Immature natural killer cell (primary cell): Measurements from ENCODE around the gene CFTR. TPM values are rescaled to one million over a fixed set of nuclear protein-coding genes. Genes with fewer than 3 reads are reported as not detected.

Experiments
- DNase-seq, 3 donors: peaks; one replicate each; pipeline ENCODE4 v3.0.0; 2022; ENCODE audit warnings: mixed read lengths in 1 of 3
- H3K27ac Mint-ChIP-seq, 6 donors: one replicate each; pipeline ENCODE4 v1.8.0; 2020; ENCODE audit warnings: mixed read lengths in 6 of 6, mild to moderate bottlenecking in 5 of 6, inconsistent platforms in 4 of 6, moderate library complexity in 3 of 6
- H3K27me3 Mint-ChIP-seq, 3 donors: one replicate each; pipeline ENCODE4 v1.8.0; 2020 to 2021; ENCODE audit warnings: low read depth in 3 of 3, mild to moderate bottlenecking in 3 of 3, mixed read lengths in 3 of 3, moderate library complexity in 3 of 3, inconsistent platforms in 1 of 3
- H3K36me3 Mint-ChIP-seq, 3 donors: one replicate each; pipeline ENCODE4 v1.8.0; 2020; ENCODE audit warnings: mixed read lengths in 3 of 3, inconsistent platforms in 2 of 3, mild to moderate bottlenecking in 2 of 3
- H3K4me1 Mint-ChIP-seq, 2 donors: one replicate each; pipeline ENCODE4 v1.8.0; 2020; ENCODE audit warnings: inconsistent platforms in 2 of 2, mild to moderate bottlenecking in 2 of 2, mixed read lengths in 2 of 2, moderate library complexity in 1 of 2
- H3K4me3 Mint-ChIP-seq, 5 donors: one replicate each; pipeline ENCODE4 v1.8.0; 2020; ENCODE audit warnings: mild to moderate bottlenecking in 5 of 5, mixed read lengths in 5 of 5, inconsistent platforms in 3 of 5, moderate library complexity in 3 of 5
- H3K9me3 Mint-ChIP-seq, 6 donors: one replicate each; pipeline ENCODE4 v1.8.0; 2020; ENCODE audit warnings: mild to moderate bottlenecking in 6 of 6, mixed read lengths in 6 of 6, inconsistent platforms in 4 of 6, moderate library complexity in 3 of 6
- polyA plus RNA-seq, 3 donors: library from polyadenylated mRNA; unstranded; fragments of 300-500 nt; fragmentation: Illumina TruSeq; gene quantifications; one replicate each; pipeline ENCODE4 v1.2.3, GENCODE V29; 2021

CFTR gene
- polyA plus RNA-seq, 3 donors from 2014 or later, result not detected

- DNase-seq, result no peak
- Mint-ChIP-seq H3K4me3 (no peak overlapping the region), H3K4me1 (no peaks in the 10 kb centered on the region), H3K36me3 (no peaks in the 10 kb centered on the region), H3K27me3 (no peaks in the 10 kb centered on the region), H3K9me3 (peaks cover 0 to 8% (median 2%) of the 10 kb centered on the region in 6 donors), H3K27ac (no peak overlapping the region)
Observed at GRCh38 chr7:117572856-117573620, 93.2 kb downstream of the CFTR start.

DNA sequence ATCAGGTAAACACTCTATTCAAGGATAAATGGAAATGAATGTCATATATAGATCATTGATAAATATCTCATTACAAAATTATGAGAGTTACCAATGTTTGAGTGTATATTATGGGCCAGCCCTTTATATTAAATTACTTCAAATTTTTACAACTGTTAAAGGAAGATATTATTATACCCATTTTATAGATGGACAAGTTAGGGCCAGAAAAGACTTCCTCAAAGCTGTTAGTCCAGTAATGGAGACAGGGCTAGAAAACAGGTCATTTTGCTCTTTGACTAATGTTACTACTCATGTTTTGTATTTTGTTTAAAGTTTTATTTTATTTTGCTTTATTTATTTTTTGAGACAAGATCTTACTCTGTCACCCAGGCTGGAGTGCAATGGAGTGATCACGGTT is 101.6 kb downstream of the CFTR start:
- H3K4me3 Mint-ChIP-seq, result no peak overlapping the region
- no peak for DNase-seq
- H3K36me3 Mint-ChIP-seq, result no peaks in the 10 kb centered on the region
- peaks cover 0 to 1% (median 0%) of the 10 kb centered on the region in 3 donors for H3K27me3 Mint-ChIP-seq
- no peaks in the 10 kb centered on the region for H3K4me1 Mint-ChIP-seq
- H3K27ac Mint-ChIP-seq, result no peak overlapping the region
- peaks cover under 1 to 16% (median 11%) of the 10 kb centered on the region in 6 donors for H3K9me3 Mint-ChIP-seq

DNA sequence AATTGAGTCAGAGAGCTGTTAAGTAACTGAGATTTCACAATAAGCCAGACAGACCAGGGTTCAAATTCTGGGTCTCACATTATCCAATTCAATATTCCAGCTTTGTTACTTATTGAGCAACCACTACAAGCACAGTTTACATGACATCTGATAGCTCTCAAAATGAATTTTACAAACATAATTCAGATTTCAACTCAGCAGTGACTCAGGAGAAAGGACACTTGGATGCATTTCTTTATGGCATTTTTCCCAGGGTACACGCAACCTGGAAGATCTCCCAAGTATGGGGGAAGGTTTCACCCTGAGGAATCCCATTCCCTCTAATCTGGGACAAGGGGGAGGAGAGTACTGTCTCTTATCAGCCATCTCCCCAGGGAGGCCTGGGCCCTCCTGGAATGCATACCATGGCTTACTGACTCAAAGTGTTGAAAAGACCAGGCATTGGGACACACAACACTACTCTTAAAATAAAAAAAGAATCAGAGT is 102.4 kb downstream of the CFTR start:
- peaks cover 0 to 1% (median 1%) of the 10 kb centered on the region in 3 donors for H3K27me3 Mint-ChIP-seq
- H3K36me3 Mint-ChIP-seq, result no peaks in the 10 kb centered on the region
- DNase-seq, result no peak
- H3K9me3 Mint-ChIP-seq, result peaks cover 2 to 20% (median 13%) of the 10 kb centered on the region in 6 donors
- H3K27ac Mint-ChIP-seq, result no peak overlapping the region
- H3K4me3 Mint-ChIP-seq, result no peak overlapping the region
- H3K4me1 Mint-ChIP-seq, result no peaks in the 10 kb centered on the region

DNA sequence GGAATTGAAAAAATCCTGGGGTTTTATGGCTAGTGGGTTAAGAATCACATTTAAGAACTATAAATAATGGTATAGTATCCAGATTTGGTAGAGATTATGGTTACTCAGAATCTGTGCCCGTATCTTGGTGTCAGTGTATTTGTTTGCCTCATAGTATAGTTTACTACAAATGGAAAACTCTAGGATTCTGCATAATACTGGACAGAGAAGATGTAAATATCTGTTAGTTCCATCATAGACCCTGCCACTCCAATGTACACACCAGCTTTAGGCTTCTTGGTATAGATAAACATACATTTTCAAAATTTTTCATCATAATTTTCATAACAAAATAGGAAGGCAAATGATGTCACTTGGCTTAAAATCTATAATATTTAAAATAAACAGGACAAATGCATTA is 108.1 kb downstream of the CFTR start:
- H3K27ac Mint-ChIP-seq, result no peak overlapping the region
- no peak overlapping the region for H3K4me3 Mint-ChIP-seq
- no peak for DNase-seq
- no peaks in the 10 kb centered on the region for H3K36me3 Mint-ChIP-seq
- no peaks in the 10 kb centered on the region for H3K4me1 Mint-ChIP-seq
- peaks cover 0 to 1% (median 1%) of the 10 kb centered on the region in 3 donors for H3K27me3 Mint-ChIP-seq
- peaks cover 2 to 20% (median 9%) of the 10 kb centered on the region in 6 donors for H3K9me3 Mint-ChIP-seq

DNA sequence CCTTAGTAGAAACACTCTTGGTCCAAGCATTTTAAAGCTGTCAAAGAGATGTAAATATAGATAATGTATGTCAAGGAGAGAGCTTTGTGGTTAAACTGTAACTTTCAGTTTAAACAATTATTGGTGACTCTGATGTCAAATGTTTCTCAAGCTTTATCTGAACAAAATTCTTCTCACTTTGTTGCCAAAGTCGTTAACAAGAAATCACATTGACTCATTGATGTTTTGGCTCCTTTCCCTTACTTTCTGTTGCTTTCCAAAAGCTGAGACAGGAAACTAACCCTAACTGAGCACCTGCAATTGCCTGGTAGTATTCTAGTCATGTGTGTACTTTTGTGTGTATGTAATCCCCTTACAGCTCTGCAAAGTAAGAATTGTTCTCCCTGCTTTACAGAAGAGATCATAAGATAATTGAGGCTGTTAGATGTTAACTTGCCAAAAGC is 108.5 kb downstream of the CFTR start:
- DNase-seq, result no peak
- no peak overlapping the region for H3K4me3 Mint-ChIP-seq
- H3K9me3 Mint-ChIP-seq, result peaks cover 2 to 20% (median 9%) of the 10 kb centered on the region in 6 donors
- H3K36me3 Mint-ChIP-seq, result no peaks in the 10 kb centered on the region
- no peak overlapping the region for H3K27ac Mint-ChIP-seq
- H3K27me3 Mint-ChIP-seq, result peaks cover 0 to 1% (median 1%) of the 10 kb centered on the region in 3 donors
- H3K4me1 Mint-ChIP-seq, result no peaks in the 10 kb centered on the region

GRCh38 chr7:117590191-117590590 is 110.4 kb downstream of the CFTR start:
- Mint-ChIP-seq H3K27me3 (peaks cover 0 to 1% (median 0%) of the 10 kb centered on the region in 3 donors), H3K9me3 (peaks cover 0 to 12% (median 4%) of the 10 kb centered on the region in 6 donors), H3K36me3 (no peaks in the 10 kb centered on the region), H3K27ac (no peak overlapping the region), H3K4me1 (no peaks in the 10 kb centered on the region), H3K4me3 (no peak overlapping the region)
- DNase-seq, result no peak

GRCh38 chr7:117592011-117592635 is 112.3 kb downstream of the CFTR start:
- peaks cover 0 to 2% (median 0%) of the 10 kb centered on the region in 3 donors for H3K27me3 Mint-ChIP-seq
- no peaks in the 10 kb centered on the region for H3K36me3 Mint-ChIP-seq
- H3K9me3 Mint-ChIP-seq, result peaks cover 0 to 7% (median under 1%) of the 10 kb centered on the region in 6 donors
- no peak for DNase-seq
- H3K4me3 Mint-ChIP-seq, result no peak overlapping the region
- H3K4me1 Mint-ChIP-seq, result no peaks in the 10 kb centered on the region
- H3K27ac Mint-ChIP-seq, result no peak overlapping the region

DNA sequence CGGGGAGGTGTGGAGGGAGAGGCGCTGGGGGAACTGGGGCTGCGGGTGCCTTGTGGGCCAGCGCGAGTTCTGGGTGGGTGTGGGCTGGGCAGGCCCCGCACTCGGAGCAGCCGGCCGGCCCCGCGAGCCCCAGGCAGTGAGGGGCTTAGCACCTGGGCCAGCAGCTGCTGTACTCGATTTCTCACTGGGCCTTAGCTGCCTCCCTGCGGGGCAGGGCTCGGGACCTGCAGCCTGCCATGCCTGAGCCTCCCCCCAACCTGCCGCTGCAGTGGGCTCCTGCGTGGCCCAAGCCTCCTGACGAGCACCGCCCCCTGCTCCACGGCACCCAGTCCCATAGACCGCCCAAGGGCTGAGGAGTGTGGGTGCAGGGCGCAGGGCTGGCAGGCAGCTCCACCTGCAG is 116.3 kb downstream of the CFTR start:
- H3K9me3 Mint-ChIP-seq, result peaks cover 0 to 10% (median 2%) of the 10 kb centered on the region in 6 donors
- no peak for DNase-seq
- H3K4me3 Mint-ChIP-seq, result no peak overlapping the region
- H3K27ac Mint-ChIP-seq, result no peak overlapping the region
- H3K36me3 Mint-ChIP-seq, result no peaks in the 10 kb centered on the region
- no peaks in the 10 kb centered on the region for H3K4me1 Mint-ChIP-seq
- H3K27me3 Mint-ChIP-seq, result peaks cover 0 to 2% (median 0%) of the 10 kb centered on the region in 3 donors

GRCh38 chr7:117597755-117598154 is 117.9 kb downstream of the CFTR start:
- H3K27me3 Mint-ChIP-seq, result peaks cover 0 to 2% (median 0%) of the 10 kb centered on the region in 3 donors
- no peak overlapping the region for H3K4me3 Mint-ChIP-seq
- H3K36me3 Mint-ChIP-seq, result no peaks in the 10 kb centered on the region
- peaks cover 0 to 10% (median 2%) of the 10 kb centered on the region in 6 donors for H3K9me3 Mint-ChIP-seq
- no peak for DNase-seq
- H3K4me1 Mint-ChIP-seq, result no peaks in the 10 kb centered on the region
- H3K27ac Mint-ChIP-seq, result no peak overlapping the region

DNA sequence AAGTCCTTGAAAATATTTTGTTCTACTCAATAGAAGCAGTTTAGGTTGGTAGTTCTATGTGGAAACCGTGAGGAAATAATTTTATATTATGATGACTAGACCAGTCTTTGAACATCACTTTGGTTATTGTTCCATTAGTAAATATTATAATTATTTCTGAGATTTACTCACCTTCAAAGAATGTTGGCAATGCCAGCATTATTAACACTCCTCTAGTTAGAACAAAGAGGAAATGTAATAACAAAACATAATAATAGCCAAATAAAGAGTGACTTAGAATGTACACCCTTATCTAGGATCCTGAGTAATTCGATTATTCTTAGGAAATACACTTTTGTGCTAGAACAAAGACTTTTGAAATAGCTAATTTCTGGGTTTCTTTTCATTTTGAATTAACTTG is 121.1 kb downstream of the CFTR start:
- Mint-ChIP-seq H3K27me3 (peaks cover 0 to 2% (median 1%) of the 10 kb centered on the region in 3 donors), H3K36me3 (no peaks in the 10 kb centered on the region), H3K9me3 (peaks cover 0 to 10% (median 4%) of the 10 kb centered on the region in 6 donors), H3K4me3 (no peak overlapping the region), H3K4me1 (no peaks in the 10 kb centered on the region), H3K27ac (no peak overlapping the region)
- DNase-seq, result no peak

DNA sequence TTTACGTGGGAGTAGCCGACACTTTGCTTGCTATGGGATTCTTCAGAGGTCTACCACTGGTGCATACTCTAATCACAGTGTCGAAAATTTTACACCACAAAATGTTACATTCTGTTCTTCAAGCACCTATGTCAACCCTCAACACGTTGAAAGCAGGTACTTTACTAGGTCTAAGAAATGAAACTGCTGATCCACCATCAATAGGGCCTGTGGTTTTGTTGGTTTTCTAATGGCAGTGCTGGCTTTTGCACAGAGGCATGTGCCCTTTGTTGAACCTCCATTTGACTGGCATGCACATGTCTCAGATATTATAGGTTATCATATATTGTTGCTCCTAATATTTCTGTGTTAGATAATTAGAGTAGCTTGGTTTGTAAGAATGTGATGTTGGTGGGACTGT is 123.8 kb downstream of the CFTR start:
- no peak for DNase-seq
- Mint-ChIP-seq H3K27me3 (peaks cover 0 to 1% (median 0%) of the 10 kb centered on the region in 3 donors), H3K4me1 (no peaks in the 10 kb centered on the region), H3K27ac (no peak overlapping the region), H3K4me3 (no peak overlapping the region), H3K9me3 (peaks cover 0 to 6% (median 2%) of the 10 kb centered on the region in 6 donors), H3K36me3 (no peaks in the 10 kb centered on the region)

DNA sequence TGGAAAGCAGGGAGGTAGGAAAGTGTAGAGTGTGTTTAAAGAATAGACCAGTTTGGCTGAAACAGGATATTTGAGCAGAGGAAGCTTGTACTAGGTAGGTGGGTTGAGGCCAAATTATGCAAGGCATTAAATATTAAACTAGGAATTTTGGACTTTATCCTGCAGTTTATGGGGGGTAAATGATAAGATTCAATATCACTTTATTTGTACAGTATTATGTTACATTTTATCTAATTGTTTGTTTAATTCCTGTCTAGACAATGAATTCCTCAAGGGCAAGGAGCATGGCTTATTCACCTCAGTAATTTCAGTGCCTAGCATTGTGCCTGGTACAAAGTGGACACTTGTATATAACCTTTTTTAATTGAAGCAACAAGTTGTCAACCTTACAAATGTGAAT is 125.9 kb downstream of the CFTR start:
- no peak for DNase-seq
- no peak overlapping the region for H3K4me3 Mint-ChIP-seq
- peaks cover 0 to 6% (median 2%) of the 10 kb centered on the region in 6 donors for H3K9me3 Mint-ChIP-seq
- no peaks in the 10 kb centered on the region for H3K36me3 Mint-ChIP-seq
- no peaks in the 10 kb centered on the region for H3K4me1 Mint-ChIP-seq
- peaks cover 0 to 1% (median 0%) of the 10 kb centered on the region in 3 donors for H3K27me3 Mint-ChIP-seq
- no peak overlapping the region for H3K27ac Mint-ChIP-seq

DNA sequence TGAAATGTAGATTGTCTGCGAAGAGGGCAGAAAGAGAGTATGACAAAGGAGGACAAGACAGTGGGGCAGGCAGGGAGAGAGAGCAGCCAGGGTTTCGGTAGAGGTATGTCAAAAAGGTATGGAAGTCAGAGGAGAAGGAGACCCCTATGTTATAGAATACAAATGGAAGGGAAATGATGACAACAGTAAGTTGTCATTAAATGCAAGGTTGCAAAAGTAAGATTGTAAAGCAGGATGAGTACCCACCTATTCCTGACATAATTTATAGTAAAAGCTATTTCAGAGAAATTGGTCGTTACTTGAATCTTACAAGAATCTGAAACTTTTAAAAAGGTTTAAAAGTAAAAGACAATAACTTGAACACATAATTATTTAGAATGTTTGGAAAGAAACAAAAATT is 126.3 kb downstream of the CFTR start:
- Mint-ChIP-seq H3K27me3 (peaks cover 0 to 1% (median 0%) of the 10 kb centered on the region in 3 donors), H3K4me1 (no peaks in the 10 kb centered on the region), H3K4me3 (no peak overlapping the region), H3K9me3 (peaks cover 0 to 6% (median 2%) of the 10 kb centered on the region in 6 donors), H3K27ac (no peak overlapping the region), H3K36me3 (no peaks in the 10 kb centered on the region)
- no peak for DNase-seq

DNA sequence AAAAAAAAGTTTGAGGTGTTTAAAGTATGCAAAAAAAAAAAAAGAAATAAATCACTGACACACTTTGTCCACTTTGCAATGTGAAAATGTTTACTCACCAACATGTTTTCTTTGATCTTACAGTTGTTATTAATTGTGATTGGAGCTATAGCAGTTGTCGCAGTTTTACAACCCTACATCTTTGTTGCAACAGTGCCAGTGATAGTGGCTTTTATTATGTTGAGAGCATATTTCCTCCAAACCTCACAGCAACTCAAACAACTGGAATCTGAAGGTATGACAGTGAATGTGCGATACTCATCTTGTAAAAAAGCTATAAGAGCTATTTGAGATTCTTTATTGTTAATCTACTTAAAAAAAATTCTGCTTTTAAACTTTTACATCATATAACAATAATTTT is 130.6 kb downstream of the CFTR start:
- no peak overlapping the region for H3K27ac Mint-ChIP-seq
- H3K9me3 Mint-ChIP-seq, result peaks cover 0 to 11% (median 2%) of the 10 kb centered on the region in 6 donors
- DNase-seq, result no peak
- no peak overlapping the region for H3K4me3 Mint-ChIP-seq
- H3K36me3 Mint-ChIP-seq, result no peaks in the 10 kb centered on the region
- H3K27me3 Mint-ChIP-seq, result peaks cover 0 to under 1% (median 0%) of the 10 kb centered on the region in 3 donors
- H3K4me1 Mint-ChIP-seq, result no peaks in the 10 kb centered on the region
